Peyer's patch (tissue), 4 donors: ENCODE results near the gene RAB44. TPM values are rescaled to one million over a fixed set of nuclear protein-coding genes. Genes with fewer than 3 reads are reported as not detected.

ENCODE experiments used
- DNase-seq, 3 donors: peaks; one replicate each; pipeline ENCODE4 v3.0.0-alpha.2; 2017 to 2019
- H3K27ac ChIP-seq, 4 donors: fragments of 200-600 bp; sonication (generic); one replicate each; pipeline ENCODE4 v1.5.1; 2016 to 2019
- H3K27me3 ChIP-seq, 2 donors: fragments of 200-600 bp; sonication (generic); one replicate each; pipeline ENCODE4 v1.5.1; 2019
- H3K36me3 ChIP-seq, 3 donors: fragments of 200-600 bp; sonication (generic); one replicate each; pipeline ENCODE4 v1.5.1; 2016 to 2019
- H3K4me1 ChIP-seq, 4 donors: fragments of 200-600 bp; sonication (generic); one replicate each; pipeline ENCODE4 v1.5.1; 2016 to 2019
- H3K4me3 ChIP-seq, 4 donors: fragments of 200-600 bp; sonication (generic); 1 replicate in 3 of 4; 2 replicates in 1 of 4; pipeline ENCODE4 v1.5.1; 2016 to 2019; ENCODE audit warnings: mild to moderate bottlenecking in 1 of 4
- H3K9me3 ChIP-seq, 4 donors: fragments of 200-600 bp; sonication (generic); one replicate each; pipeline ENCODE4 v1.5.1; 2016 to 2019; ENCODE audit warnings: mild to moderate bottlenecking in 1 of 4
- POLR2A ChIP-seq, 2 donors: fragments of 450-650 bp; IDR thresholded peaks; one replicate each; pipeline ENCODE4 v1.5.1; 2017; ENCODE audit warnings: antibody characterized with exemption in 2 of 2, mild to moderate bottlenecking in 2 of 2, moderate library complexity in 2 of 2
- total RNA-seq, 4 donors: library from RNA; depleted of rRNA; stranded (reverse); fragments of >200 nt; gene quantifications; one replicate each; pipeline ENCODE4 v1.1.0, GENCODE V29; 2016
- TF ChIP-seq, protein P1 (sequence below), 6 experiments: fragments of 450-650 bp in 4 of 6; fragments of 200-600 bp in 2 of 6; sonication (generic) in 1 of 6; IDR thresholded peaks; one replicate each; pipeline ENCODE4 v1.5.1; 2017 to 2019; ENCODE audit warnings: antibody characterized with exemption in 6 of 6, mild to moderate bottlenecking in 3 of 6, moderate library complexity in 1 of 6

Gene RAB44
- total RNA-seq, 4 donors from 2014 or later = 0.47 to 3.3 (median 0.80) TPM

DNA sequence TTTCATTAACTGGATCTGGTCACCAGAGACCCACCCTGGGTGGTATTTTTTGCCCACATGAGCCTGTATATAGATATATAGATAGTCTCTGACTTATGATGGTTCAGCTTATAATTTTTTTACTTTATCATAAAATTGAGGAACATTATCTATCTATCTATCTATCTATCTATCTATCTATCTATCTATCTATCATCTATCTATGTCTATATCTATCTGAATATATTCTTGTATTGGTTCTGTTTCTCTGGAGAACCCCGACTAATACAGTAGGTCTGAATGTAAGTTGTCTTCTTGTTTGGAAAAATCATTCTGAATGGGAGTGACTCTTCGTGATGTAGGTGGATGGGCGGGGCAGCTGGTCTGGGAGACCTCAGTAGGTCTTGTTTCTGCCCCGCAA, 32.4 kb upstream of the RAB44 start:
- Histone ChIP-seq H3K36me3 (no peaks in the 10 kb centered on the region), H3K4me1 (peaks cover 0 to 24% (median 10%) of the 10 kb centered on the region in 4 donors), H3K4me3 (no peak overlapping the region), H3K27ac (no peak overlapping the region), H3K9me3 (no peaks in the 10 kb centered on the region), H3K27me3 (no peaks in the 10 kb centered on the region)
- TF ChIP-seq POLR2A (IDR thresholded peaks at IDR 0.05) = no peak
- TF ChIP-seq, protein P1, sequence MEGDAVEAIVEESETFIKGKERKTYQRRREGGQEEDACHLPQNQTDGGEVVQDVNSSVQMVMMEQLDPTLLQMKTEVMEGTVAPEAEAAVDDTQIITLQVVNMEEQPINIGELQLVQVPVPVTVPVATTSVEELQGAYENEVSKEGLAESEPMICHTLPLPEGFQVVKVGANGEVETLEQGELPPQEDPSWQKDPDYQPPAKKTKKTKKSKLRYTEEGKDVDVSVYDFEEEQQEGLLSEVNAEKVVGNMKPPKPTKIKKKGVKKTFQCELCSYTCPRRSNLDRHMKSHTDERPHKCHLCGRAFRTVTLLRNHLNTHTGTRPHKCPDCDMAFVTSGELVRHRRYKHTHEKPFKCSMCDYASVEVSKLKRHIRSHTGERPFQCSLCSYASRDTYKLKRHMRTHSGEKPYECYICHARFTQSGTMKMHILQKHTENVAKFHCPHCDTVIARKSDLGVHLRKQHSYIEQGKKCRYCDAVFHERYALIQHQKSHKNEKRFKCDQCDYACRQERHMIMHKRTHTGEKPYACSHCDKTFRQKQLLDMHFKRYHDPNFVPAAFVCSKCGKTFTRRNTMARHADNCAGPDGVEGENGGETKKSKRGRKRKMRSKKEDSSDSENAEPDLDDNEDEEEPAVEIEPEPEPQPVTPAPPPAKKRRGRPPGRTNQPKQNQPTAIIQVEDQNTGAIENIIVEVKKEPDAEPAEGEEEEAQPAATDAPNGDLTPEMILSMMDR (IDR thresholded peaks at IDR 0.05) = no peak
- no peak for DNase-seq

DNA sequence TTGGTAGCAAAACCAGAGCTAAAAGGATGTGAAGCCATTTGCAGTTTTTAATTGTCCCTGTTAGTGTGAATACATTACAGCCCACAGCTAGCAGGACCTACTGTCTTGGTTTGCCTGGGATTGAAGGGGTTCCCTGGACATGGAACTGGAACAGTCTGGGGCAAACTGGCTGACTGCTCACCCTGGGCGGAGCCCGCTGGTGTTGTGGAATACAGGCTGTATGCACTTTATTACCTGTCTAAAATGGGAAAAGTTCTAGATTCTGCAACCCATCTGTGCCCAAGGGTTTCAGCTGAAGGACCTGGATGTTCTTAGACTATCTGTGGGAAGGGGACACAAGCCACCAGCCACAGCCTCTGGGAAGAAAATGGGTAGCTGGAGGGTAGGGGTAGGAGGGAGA, 31.3 kb upstream of the RAB44 start:
- no peak overlapping the region for H3K4me3 ChIP-seq
- no peaks in the 10 kb centered on the region for H3K27me3 ChIP-seq
- DNase-seq = no peak
- peaks cover 0 to 23% (median 10%) of the 10 kb centered on the region in 4 donors for H3K4me1 ChIP-seq
- no peaks in the 10 kb centered on the region for H3K36me3 ChIP-seq
- TF ChIP-seq POLR2A (IDR thresholded peaks at IDR 0.05) = no peak
- TF ChIP-seq, protein P1 (IDR thresholded peaks at IDR 0.05) = no peak
- no peaks in the 10 kb centered on the region for H3K9me3 ChIP-seq
- H3K27ac ChIP-seq = no peak overlapping the region

DNA sequence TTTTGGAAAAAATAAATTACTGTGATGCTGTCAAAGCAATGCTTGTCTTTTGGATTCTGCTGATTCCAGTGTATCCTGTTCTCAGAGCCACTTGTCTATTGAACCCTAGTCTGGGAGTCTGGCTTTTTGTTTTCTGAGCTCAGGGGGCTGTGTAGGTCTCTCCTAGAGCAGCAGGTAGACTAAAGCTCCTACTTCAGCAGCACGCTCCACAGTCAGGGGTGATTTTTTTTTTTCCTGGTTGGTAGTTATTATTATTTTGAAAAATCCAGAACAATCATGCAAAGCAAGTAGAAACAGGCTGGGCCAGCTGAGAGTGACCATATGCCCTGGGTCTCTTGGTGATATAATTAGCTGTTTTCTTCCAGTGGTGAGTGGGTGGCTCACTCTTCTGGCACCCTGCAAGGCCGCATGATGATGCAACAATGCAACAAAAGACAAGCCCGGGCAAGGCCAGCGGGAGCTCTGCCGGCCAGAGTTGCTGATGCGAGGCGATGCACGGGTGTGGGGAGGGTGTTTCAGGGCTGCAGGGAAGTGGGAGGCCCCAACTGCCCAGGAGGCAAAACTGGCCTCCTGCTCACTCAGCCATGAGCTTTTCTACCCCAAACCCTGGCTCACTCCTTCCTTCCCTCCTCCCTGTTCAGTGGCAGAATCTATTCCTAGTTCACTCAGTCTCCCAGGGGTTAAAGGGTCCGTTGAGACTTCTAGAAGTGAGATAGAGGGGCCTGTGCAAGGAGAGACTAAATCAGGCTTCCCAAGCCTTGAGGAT, 30.6 kb upstream of the RAB44 start:
- Histone ChIP-seq H3K36me3 (no peaks in the 10 kb centered on the region), H3K4me1 (peaks cover 0 to 20% (median 10%) of the 10 kb centered on the region in 4 donors), H3K4me3 (no peak overlapping the region), H3K27me3 (no peaks in the 10 kb centered on the region), H3K27ac (peak overlapping the region in 1 of 4 donors; percentile 20), H3K9me3 (no peaks in the 10 kb centered on the region)
- no peak for TF ChIP-seq POLR2A (IDR thresholded peaks at IDR 0.05)
- TF ChIP-seq, protein P1 (IDR thresholded peaks at IDR 0.05) = no peak
- DNase-seq = peak in 2 of 3 donors; percentile 49 to 73

DNA sequence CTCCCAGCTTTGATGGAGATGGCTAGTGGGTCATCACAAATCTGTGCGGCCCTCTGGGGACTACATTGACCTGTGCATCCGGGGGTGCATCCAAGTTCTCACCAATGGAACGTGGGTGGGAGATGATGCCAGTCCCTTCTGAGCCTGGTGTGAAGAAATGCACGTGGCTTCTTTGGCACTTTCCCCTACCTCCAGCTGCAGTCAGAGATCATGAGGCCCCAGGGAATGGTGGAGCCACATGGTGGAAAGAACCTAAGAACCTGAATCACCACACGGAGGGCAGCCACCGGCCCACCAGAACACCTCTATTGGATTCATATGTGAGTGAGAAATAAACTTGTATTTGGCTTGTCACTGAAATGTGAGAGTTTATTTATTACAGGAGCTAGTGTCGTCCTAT, 29.0 kb upstream of the RAB44 start:
- no peaks in the 10 kb centered on the region for H3K27me3 ChIP-seq
- H3K9me3 ChIP-seq = no peaks in the 10 kb centered on the region
- no peak overlapping the region for H3K27ac ChIP-seq
- no peak overlapping the region for H3K4me3 ChIP-seq
- peaks cover 0 to 17% (median 8%) of the 10 kb centered on the region in 4 donors for H3K4me1 ChIP-seq
- no peaks in the 10 kb centered on the region for H3K36me3 ChIP-seq
- TF ChIP-seq, protein P1 (IDR thresholded peaks at IDR 0.05) = no peak
- no peak for TF ChIP-seq POLR2A (IDR thresholded peaks at IDR 0.05)
- no peak for DNase-seq

DNA sequence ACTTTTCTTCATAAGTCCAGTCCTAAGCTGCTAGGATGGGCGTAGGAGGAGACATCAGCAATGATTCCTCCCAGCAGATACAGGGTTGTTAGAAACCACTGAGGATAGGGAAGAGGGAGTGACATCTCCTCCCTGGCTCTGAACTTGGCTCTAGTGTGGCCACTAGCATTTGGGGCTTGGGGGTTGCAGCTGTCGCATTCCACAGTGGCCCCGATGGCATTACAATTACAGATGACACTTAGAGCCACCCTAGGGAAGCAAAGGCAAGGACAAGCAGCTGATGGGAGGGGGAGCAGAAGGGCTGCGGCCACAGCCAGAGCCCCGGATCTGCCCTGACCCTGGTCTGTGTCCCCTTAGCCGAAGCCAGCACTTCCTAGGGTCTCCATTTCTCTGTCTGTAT, 28.6 kb upstream of the RAB44 start:
- Histone ChIP-seq H3K4me3 (no peak overlapping the region), H3K27me3 (no peaks in the 10 kb centered on the region), H3K36me3 (no peaks in the 10 kb centered on the region), H3K4me1 (peaks cover 0 to 17% (median 8%) of the 10 kb centered on the region in 4 donors), H3K9me3 (no peaks in the 10 kb centered on the region), H3K27ac (no peak overlapping the region)
- no peak for DNase-seq
- no peak for TF ChIP-seq POLR2A (IDR thresholded peaks at IDR 0.05)
- TF ChIP-seq, protein P1 (IDR thresholded peaks at IDR 0.05) = no peak
